Gastrocnemius medialis (tissue), 4 donors: ENCODE results near the gene VRK2. TPM values are rescaled to one million over a fixed set of nuclear protein-coding genes. Genes with fewer than 3 reads are reported as not detected.
"Not testable (repeated sequence)": the region's sequence is repeated elsewhere in the genome, so short reads cannot be mapped to it uniquely, and the experiment has no call there.

Experiments
- ATAC-seq, 2 donors: fragments of 150-250 bp; one replicate each; pipeline ENCODE4 v1.9.1; 2016
- DNase-seq, 2 donors: peaks; one replicate each; pipeline ENCODE4 v3.0.0-alpha.2; 2019
- H3K27ac ChIP-seq, 4 donors: fragments of 200-600 bp; sonication (generic); 1 replicate in 1 of 4; 2 replicates in 3 of 4; pipeline ENCODE4 v1.5.1; 2016 to 2018; ENCODE audit warnings: mild to moderate bottlenecking in 2 of 4, moderate library complexity in 1 of 4
- H3K27me3 ChIP-seq, 3 donors: fragments of 200-600 bp; sonication (generic) in 2 of 3; 1 replicate in 1 of 3; 2 replicates in 2 of 3; pipeline versions ENCODE4 v1.5.1 to v1.6.0; 2016 to 2019; ENCODE audit warnings: mild to moderate bottlenecking in 1 of 3, moderate library complexity in 1 of 3
- H3K36me3 ChIP-seq, 2 donors: fragments of 200-600 bp; sonication (generic) in 1 of 2; one replicate each; pipeline ENCODE4 v1.5.1; 2017 to 2018
- H3K4me1 ChIP-seq, 2 donors: fragments of 200-600 bp; sonication (generic) in 1 of 2; one replicate each; pipeline ENCODE4 v1.5.1; 2016 to 2017; ENCODE audit warnings: mild to moderate bottlenecking in 2 of 2
- H3K4me3 ChIP-seq, 4 donors: fragments of 200-600 bp; sonication (generic) in 3 of 4; 1 replicate in 1 of 4; 2 replicates in 3 of 4; pipeline ENCODE4 v1.5.1; 2016 to 2019; ENCODE audit warnings: mild to moderate bottlenecking in 2 of 4
- H3K9me3 ChIP-seq, 3 donors: fragments of 200-600 bp; sonication (generic) in 2 of 3; 1 replicate in 1 of 3; 2 replicates in 2 of 3; pipeline ENCODE4 v1.5.1; 2016 to 2019
- POLR2A ChIP-seq, 2 donors: fragments of 450-650 bp; IDR thresholded peaks; one replicate each; pipeline ENCODE4 v1.6.1; 2017; ENCODE audit warnings: antibody characterized with exemption in 2 of 2, mild to moderate bottlenecking in 2 of 2, moderate library complexity in 2 of 2
- in situ Hi-C, 4 donors: fragments of 200-750 bp; cut with MboI; loops; one replicate each; pipeline versions ENCODE4 v1.15.0 to v1.8.0; 2017; ENCODE audit warnings: low sequenced_read_pairs in 4 of 4
- intact Hi-C: fragments of 100-400 bp; cut with DNase I; formaldehyde crosslinking; loops from one replicate; pipeline ENCODE4 v1.15.1; 2023; ENCODE audit warnings: low total_unique reads
- total RNA-seq, 4 donors: library from RNA; depleted of rRNA; stranded (reverse); fragments of >200 nt; gene quantifications; one replicate each; pipeline versions ENCODE4 v1.1.0 to v1.2.3, GENCODE V29; 2016
- TF ChIP-seq, protein P1 (sequence below), 5 experiments: fragments of 450-650 bp in 3 of 5; fragments of 200-600 bp in 2 of 5; sonication (generic) in 2 of 5; IDR thresholded peaks in 4 of 5; conservative IDR thresholded peaks in 1 of 5; 1 replicate in 4 of 5; 2 replicates in 1 of 5; pipeline ENCODE4 v1.5.1; 2016 to 2019; ENCODE audit warnings: antibody characterized with exemption in 5 of 5, mild to moderate bottlenecking in 3 of 5, moderate library complexity in 3 of 5

The VRK2 gene
- total RNA-seq, 4 donors from 2014 or later: 12.3 to 24.5 (median 21.2) TPM

DNA sequence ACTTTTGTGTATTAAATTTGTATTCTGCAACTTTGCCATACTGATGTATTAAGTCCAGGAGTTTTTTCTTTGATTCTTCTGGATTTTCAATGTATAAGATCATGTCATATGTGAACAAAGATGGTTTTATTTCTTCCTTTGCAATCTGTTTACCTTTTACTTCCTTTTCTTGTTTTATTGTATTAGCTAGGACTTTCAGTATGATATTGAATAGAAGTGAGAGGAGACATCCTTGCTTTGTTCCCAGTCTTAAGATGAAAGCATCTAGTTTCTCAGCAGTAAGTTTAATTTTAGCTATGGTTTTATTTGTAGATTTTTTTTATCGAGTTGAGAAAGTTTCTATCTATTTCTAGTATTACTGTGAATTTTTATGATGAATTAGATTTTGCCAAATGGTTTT is 25.5 kb downstream of the VRK2 start:
- DNase-seq: no peak
- in situ Hi-C loops: no loop called here
- H3K9me3 ChIP-seq: no peaks in the 10 kb centered on the region
- H3K4me1 ChIP-seq: no peaks in the 10 kb centered on the region
- intact Hi-C loops: no loop called here
- H3K27me3 ChIP-seq: no peaks in the 10 kb centered on the region
- no peak for ATAC-seq
- TF ChIP-seq, protein P1, sequence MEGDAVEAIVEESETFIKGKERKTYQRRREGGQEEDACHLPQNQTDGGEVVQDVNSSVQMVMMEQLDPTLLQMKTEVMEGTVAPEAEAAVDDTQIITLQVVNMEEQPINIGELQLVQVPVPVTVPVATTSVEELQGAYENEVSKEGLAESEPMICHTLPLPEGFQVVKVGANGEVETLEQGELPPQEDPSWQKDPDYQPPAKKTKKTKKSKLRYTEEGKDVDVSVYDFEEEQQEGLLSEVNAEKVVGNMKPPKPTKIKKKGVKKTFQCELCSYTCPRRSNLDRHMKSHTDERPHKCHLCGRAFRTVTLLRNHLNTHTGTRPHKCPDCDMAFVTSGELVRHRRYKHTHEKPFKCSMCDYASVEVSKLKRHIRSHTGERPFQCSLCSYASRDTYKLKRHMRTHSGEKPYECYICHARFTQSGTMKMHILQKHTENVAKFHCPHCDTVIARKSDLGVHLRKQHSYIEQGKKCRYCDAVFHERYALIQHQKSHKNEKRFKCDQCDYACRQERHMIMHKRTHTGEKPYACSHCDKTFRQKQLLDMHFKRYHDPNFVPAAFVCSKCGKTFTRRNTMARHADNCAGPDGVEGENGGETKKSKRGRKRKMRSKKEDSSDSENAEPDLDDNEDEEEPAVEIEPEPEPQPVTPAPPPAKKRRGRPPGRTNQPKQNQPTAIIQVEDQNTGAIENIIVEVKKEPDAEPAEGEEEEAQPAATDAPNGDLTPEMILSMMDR (IDR thresholded peaks at IDR 0.05 in 4 of 5, conservative IDR thresholded peaks at IDR 0.05 in 1 of 5): no peak
- TF ChIP-seq POLR2A (IDR thresholded peaks at IDR 0.05): no peak
- H3K36me3 ChIP-seq: no peaks in the 10 kb centered on the region
- H3K27ac ChIP-seq: no peak overlapping the region
- no peak overlapping the region for H3K4me3 ChIP-seq

DNA sequence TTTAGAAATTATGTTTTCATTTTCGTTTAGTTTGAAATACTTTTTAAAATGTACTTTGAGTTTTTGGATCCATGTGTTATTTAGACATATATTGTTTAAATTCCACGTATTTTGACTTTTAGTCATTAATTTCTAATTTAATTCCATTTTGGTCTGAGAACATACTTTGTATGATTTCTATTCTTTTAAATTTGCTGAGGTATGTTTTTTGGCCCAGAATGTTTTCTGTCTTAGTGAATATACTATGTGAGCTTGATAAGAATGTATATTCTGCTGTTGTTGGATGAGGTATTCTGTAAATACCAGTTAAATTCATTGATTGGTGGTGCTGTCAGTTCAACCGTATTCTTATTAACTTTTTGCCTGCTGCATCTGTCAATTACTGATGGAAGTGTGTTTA is 26.4 kb downstream of the VRK2 start:
- Histone ChIP-seq H3K27ac (no peak overlapping the region), H3K27me3 (no peaks in the 10 kb centered on the region), H3K4me3 (no peak overlapping the region), H3K4me1 (no peaks in the 10 kb centered on the region), H3K36me3 (no peaks in the 10 kb centered on the region), H3K9me3 (no peaks in the 10 kb centered on the region)
- intact Hi-C loops (no loop called here), in situ Hi-C loops (no loop called here)
- ATAC-seq (no peak), DNase-seq (no peak)
- no peak for TF ChIP-seq POLR2A (IDR thresholded peaks at IDR 0.05)
- TF ChIP-seq, protein P1 (IDR thresholded peaks at IDR 0.05 in 4 of 5, conservative IDR thresholded peaks at IDR 0.05 in 1 of 5): no peak

DNA sequence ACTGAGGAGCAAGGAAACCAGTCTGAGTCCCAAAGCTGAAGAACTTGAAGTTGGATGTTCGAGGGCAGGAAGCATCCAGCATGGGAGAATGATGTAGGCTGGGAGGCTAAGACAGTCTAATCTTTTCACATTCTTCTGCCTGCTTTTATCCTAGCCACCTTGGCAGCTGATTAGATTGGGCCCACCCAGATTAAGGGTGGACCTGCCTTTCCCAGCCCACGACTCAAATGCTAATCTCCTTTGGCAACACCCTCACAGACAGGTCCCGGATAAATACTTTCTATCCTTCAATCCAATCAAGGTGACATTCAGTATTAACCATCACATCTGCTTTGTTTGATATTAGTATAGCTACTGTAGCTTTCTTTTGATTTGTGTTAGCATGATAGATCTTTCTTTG is 27.1 kb downstream of the VRK2 start:
- intact Hi-C loops (no loop called here), in situ Hi-C loops (no loop called here)
- ATAC-seq (no peak), DNase-seq (no peak)
- TF ChIP-seq POLR2A (IDR thresholded peaks at IDR 0.05): no peak
- TF ChIP-seq, protein P1 (IDR thresholded peaks at IDR 0.05 in 4 of 5, conservative IDR thresholded peaks at IDR 0.05 in 1 of 5): no peak
- H3K4me3 ChIP-seq: no peak overlapping the region
- H3K27me3 ChIP-seq: no peaks in the 10 kb centered on the region
- H3K36me3 ChIP-seq: no peaks in the 10 kb centered on the region
- no peaks in the 10 kb centered on the region for H3K4me1 ChIP-seq
- no peak overlapping the region for H3K27ac ChIP-seq
- H3K9me3 ChIP-seq: no peaks in the 10 kb centered on the region

DNA sequence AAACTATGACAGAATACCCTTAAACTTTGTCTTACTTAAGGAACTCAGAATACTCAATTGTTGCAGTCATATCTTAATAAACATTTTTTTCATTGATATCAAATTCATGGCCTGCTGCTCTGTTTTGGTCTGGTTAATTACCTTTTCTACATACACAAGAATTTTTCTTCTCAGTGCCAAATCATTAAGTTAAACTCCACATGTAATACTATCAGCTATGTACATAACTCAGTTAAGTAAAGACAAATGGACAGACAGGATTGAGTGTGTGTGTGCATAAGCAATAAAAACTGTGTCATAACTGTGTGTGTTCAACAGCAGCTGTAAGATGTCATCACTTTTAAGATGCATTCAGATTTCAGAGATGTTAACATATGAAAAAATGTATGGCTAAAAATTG is 34.4 kb downstream of the VRK2 start:
- H3K36me3 ChIP-seq: no peaks in the 10 kb centered on the region
- ATAC-seq (no peak), DNase-seq (no peak)
- TF ChIP-seq POLR2A (IDR thresholded peaks at IDR 0.05): no peak
- TF ChIP-seq, protein P1 (IDR thresholded peaks at IDR 0.05 in 4 of 5, conservative IDR thresholded peaks at IDR 0.05 in 1 of 5): no peak
- no peak overlapping the region for H3K4me3 ChIP-seq
- no peaks in the 10 kb centered on the region for H3K27me3 ChIP-seq
- in situ Hi-C loops (no loop called here), intact Hi-C loops (no loop called here)
- H3K9me3 ChIP-seq: no peaks in the 10 kb centered on the region
- H3K4me1 ChIP-seq: no peaks in the 10 kb centered on the region
- H3K27ac ChIP-seq: no peak overlapping the region

DNA sequence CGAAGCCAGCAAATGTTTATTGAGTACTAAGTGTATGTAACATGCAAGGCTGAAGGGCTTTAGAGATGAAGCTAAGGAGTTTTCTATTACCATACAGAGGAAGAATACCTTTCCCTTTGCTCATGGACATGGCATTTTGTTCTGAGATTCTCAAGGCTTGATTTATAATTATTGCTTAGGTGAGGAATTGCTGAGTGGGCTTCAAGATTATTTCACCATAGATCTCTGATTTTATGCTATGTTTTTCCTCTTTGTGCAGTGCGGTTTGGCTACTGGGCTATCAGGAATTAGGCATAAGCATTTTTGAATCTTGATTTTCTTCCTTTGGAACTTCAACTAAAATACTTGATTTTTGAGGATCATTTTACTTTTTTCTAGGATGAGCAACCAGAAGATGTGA is 42.5 kb downstream of the VRK2 start:
- in situ Hi-C loops (no loop called here), intact Hi-C loops (no loop called here)
- H3K27ac ChIP-seq: no peak overlapping the region
- no peaks in the 10 kb centered on the region for H3K27me3 ChIP-seq
- peaks cover 0 to 41% of the 10 kb centered on the region in 2 donors for H3K36me3 ChIP-seq
- TF ChIP-seq POLR2A (IDR thresholded peaks at IDR 0.05): no peak
- TF ChIP-seq, protein P1 (IDR thresholded peaks at IDR 0.05 in 4 of 5, conservative IDR thresholded peaks at IDR 0.05 in 1 of 5): no peak
- no peaks in the 10 kb centered on the region for H3K4me1 ChIP-seq
- ATAC-seq (no peak), DNase-seq (no peak)
- no peaks in the 10 kb centered on the region for H3K9me3 ChIP-seq
- H3K4me3 ChIP-seq: no peak overlapping the region

DNA sequence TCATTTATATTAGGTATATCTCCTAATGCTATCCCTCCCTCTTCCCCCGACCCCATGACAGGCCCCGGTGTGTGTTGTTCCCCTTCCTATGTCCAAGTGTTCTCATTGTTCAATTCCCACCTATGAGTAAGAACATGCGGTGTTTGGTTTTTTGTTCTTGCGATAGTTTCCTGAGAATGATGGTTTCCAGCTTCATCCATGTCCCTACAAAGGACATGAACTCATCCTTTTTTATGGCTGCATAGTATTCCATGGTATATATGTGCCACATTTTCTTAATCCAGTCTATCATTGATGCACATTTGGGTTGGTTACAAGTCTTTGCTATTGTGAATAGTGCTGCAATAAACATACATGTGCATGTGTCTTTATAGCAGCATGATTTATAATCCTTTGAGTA is 46.2 kb downstream of the VRK2 start:
- DNase-seq, H3K27me3 ChIP-seq, in situ Hi-C loops, ATAC-seq, H3K4me1 ChIP-seq, H3K27ac ChIP-seq, intact Hi-C loops, H3K4me3 ChIP-seq: not testable (repeated sequence)
- Histone ChIP-seq H3K36me3 (peaks cover 0 to 34% of the 10 kb centered on the region in 2 donors), H3K9me3 (peaks cover 0 to 10% (median 0%) of the 10 kb centered on the region in 3 donors)
